C4-2B (cell line): ENCODE results near the gene PRR23C.

Experiments
- ZFX ChIP-seq: fragments of 450-650 bp; IDR thresholded peaks from 2 replicates; pipeline ENCODE4 v1.6.1; 2017
- TF ChIP-seq, protein P1 (sequence below): fragments of 450-650 bp; conservative IDR thresholded peaks from 2 replicates; pipeline ENCODE4 v1.5.1; 2017; ENCODE audit warnings: mild to moderate bottlenecking

DNA sequence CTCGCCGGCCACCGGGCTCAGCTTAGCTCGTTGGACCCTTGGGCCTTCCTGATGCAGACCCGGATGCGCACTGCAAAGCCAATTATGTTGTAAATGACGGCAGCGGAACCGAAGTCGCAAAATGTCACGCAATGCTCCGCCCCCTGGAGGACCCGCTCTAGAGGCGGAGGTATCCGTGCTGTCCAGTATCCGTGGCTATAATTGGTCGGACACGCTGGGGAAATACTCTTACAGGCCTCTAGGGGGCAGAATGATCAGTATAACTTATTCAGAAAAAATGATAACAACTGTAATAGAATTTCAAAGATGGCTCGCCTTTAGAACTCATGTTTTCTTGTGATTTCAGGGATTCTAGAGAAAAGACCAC is 23.8 kb downstream of the PRR23C start, which contains the start of gene PRR23B:
- no peak for TF ChIP-seq ZFX
- TF ChIP-seq, protein P1, sequence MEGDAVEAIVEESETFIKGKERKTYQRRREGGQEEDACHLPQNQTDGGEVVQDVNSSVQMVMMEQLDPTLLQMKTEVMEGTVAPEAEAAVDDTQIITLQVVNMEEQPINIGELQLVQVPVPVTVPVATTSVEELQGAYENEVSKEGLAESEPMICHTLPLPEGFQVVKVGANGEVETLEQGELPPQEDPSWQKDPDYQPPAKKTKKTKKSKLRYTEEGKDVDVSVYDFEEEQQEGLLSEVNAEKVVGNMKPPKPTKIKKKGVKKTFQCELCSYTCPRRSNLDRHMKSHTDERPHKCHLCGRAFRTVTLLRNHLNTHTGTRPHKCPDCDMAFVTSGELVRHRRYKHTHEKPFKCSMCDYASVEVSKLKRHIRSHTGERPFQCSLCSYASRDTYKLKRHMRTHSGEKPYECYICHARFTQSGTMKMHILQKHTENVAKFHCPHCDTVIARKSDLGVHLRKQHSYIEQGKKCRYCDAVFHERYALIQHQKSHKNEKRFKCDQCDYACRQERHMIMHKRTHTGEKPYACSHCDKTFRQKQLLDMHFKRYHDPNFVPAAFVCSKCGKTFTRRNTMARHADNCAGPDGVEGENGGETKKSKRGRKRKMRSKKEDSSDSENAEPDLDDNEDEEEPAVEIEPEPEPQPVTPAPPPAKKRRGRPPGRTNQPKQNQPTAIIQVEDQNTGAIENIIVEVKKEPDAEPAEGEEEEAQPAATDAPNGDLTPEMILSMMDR, result peak; percentile 64
